Stimulated activated CD8-positive, alpha-beta memory T cell treated with anti-CD3 and anti-CD28 coated beads, Interleukin-15, amount 100 ng/mL, for 1 hour (primary cell): ENCODE results near the gene FCGBP.
"Not testable (repeated sequence)": the region's sequence is repeated elsewhere in the genome, so short reads cannot be mapped to it uniquely, and the experiment has no call there.

Source experiments
- DNase-seq: peaks from one replicate; pipeline ENCODE4 v3.0.0-alpha.2; 2020; ENCODE audit warnings: low read depth

Gene FCGBP

GRCh38 chr19:39917561-39918182 lies 16.8 kb downstream of the FCGBP start:
- no peak for DNase-seq

GRCh38 chr19:39916851-39917396 lies 17.5 kb downstream of the FCGBP start:
- DNase-seq: no peak

GRCh38 chr19:39916236-39916635 lies 18.2 kb downstream of the FCGBP start:
- no peak for DNase-seq

- DNase-seq: no peak
Measured at GRCh38 chr19:39915848-39916215, 18.6 kb downstream of the FCGBP start.

- no peak for DNase-seq
Measured at GRCh38 chr19:39915101-39915847, 19.2 kb downstream of the FCGBP start.

- no peak for DNase-seq
Measured at GRCh38 chr19:39913682-39914333, 20.6 kb downstream of the FCGBP start.

GRCh38 chr19:39908803-39909202 lies 25.6 kb downstream of the FCGBP start:
- no peak for DNase-seq

- no peak for DNase-seq
Measured at GRCh38 chr19:39906820-39907611, 27.4 kb downstream of the FCGBP start.

- DNase-seq: no peak
Measured at GRCh38 chr19:39906283-39906682, 28.2 kb downstream of the FCGBP start.

GRCh38 chr19:39903486-39904091 lies 30.8 kb downstream of the FCGBP start:
- not testable (repeated sequence) for DNase-seq

- DNase-seq: not testable (repeated sequence)
Measured at GRCh38 chr19:39902326-39902725, 32.1 kb downstream of the FCGBP start.

GRCh38 chr19:39901681-39902080 lies 32.8 kb downstream of the FCGBP start:
- not testable (repeated sequence) for DNase-seq

GRCh38 chr19:39898858-39899257 lies 35.6 kb downstream of the FCGBP start:
- not testable (repeated sequence) for DNase-seq

GRCh38 chr19:39897511-39898245 lies 36.8 kb downstream of the FCGBP start:
- DNase-seq: peak; percentile 11

- DNase-seq: not testable (repeated sequence)
Measured at GRCh38 chr19:39895096-39895495, 39.3 kb downstream of the FCGBP start.

GRCh38 chr19:39894236-39894606 lies 40.2 kb downstream of the FCGBP start:
- DNase-seq: not testable (repeated sequence)

- not testable (repeated sequence) for DNase-seq
Measured at GRCh38 chr19:39893366-39894235, 40.8 kb downstream of the FCGBP start.

GRCh38 chr19:39892506-39892902 lies 41.9 kb downstream of the FCGBP start:
- DNase-seq: not testable (repeated sequence)

GRCh38 chr19:39891660-39892505 lies 42.6 kb downstream of the FCGBP start:
- DNase-seq: not testable (repeated sequence)
